ENCODE results near the gene STK33.

STK33 gene

DNA sequence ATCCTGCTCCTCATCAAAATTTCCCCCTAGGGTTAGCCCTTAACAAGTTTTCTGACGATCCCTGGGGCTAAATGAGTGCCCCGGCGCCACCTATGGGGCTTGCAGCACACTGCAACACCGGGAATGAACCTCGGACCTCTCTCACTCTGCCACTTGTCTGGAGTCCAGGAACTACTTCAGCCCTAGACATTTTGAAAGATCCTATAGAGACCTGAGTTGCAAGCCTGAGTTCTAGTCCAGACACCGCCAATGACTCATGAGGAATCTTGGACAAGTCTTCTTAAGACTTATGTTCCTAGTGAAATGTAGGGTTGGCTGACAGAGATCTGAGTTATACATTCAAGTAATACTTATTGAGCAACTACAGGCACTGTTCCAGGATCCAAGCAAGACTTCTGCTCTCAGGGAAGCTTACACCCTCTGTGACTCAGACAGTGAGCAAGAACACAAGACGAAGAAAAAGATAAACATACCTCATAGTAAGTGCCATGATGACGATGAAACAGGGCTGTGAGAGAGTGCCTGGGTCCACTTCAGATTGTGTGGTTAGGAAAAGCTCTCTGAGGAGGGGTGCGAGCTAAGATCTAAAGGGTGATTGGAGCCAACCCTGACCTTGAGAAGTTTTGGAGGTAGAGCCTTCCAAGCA is 10.2 kb upstream of the STK33 start:
- no peaks in the 10 kb centered on the region for H3K4me1 ChIP-seq (ENCODE audit: control insufficient read depth, insufficient read depth, low read length, poor library complexity, severe bottlenecking)
- no peaks in the 10 kb centered on the region for H3K36me3 ChIP-seq (ENCODE audit: control insufficient read depth, insufficient read depth, low read length)
- H3K4me3 ChIP-seq (ENCODE audit: insufficient read depth, low read depth, low read length, poor library complexity, severe bottlenecking): no peak overlapping the region
- H3K27me3 ChIP-seq (replicated peaks; ENCODE audit: control insufficient read depth, insufficient read depth, low read length, poor library complexity, severe bottlenecking): peaks cover 6% of the 10 kb centered on the region
- no peak overlapping the region for H3K27ac ChIP-seq (ENCODE audit: insufficient read depth, low read length, poor library complexity, severe bottlenecking)
- no peaks in the 10 kb centered on the region for H3K9me3 ChIP-seq (ENCODE audit: control insufficient read depth, low read length)
- no peak for DNase-seq

DNA sequence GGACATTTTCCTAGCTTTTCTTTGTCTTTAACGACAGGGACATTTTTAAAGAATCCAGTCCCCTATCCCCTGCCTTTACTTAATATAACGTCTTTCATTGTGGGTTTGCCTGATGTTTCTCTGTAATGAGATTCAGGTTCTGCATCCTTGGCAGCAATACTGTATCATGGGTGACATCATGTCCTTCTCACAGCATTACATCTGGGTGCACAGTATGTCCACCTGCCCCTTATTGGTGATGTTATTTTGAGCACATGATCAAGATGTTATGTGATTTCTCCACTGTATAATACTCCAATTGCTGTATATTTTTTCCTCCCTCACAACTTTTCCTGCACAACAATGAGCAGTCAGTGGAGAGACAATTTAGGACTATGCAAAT is 9.7 kb upstream of the STK33 start:
- no peak overlapping the region for H3K27ac ChIP-seq (ENCODE audit: insufficient read depth, low read length, poor library complexity, severe bottlenecking)
- no peak for DNase-seq
- H3K4me3 ChIP-seq (ENCODE audit: insufficient read depth, low read depth, low read length, poor library complexity, severe bottlenecking): no peak overlapping the region
- H3K4me1 ChIP-seq (ENCODE audit: control insufficient read depth, insufficient read depth, low read length, poor library complexity, severe bottlenecking): no peaks in the 10 kb centered on the region
- H3K9me3 ChIP-seq (ENCODE audit: control insufficient read depth, low read length): no peaks in the 10 kb centered on the region
- H3K27me3 ChIP-seq (replicated peaks; ENCODE audit: control insufficient read depth, insufficient read depth, low read length, poor library complexity, severe bottlenecking): peaks cover 6% of the 10 kb centered on the region
- no peaks in the 10 kb centered on the region for H3K36me3 ChIP-seq (ENCODE audit: control insufficient read depth, insufficient read depth, low read length)

DNA sequence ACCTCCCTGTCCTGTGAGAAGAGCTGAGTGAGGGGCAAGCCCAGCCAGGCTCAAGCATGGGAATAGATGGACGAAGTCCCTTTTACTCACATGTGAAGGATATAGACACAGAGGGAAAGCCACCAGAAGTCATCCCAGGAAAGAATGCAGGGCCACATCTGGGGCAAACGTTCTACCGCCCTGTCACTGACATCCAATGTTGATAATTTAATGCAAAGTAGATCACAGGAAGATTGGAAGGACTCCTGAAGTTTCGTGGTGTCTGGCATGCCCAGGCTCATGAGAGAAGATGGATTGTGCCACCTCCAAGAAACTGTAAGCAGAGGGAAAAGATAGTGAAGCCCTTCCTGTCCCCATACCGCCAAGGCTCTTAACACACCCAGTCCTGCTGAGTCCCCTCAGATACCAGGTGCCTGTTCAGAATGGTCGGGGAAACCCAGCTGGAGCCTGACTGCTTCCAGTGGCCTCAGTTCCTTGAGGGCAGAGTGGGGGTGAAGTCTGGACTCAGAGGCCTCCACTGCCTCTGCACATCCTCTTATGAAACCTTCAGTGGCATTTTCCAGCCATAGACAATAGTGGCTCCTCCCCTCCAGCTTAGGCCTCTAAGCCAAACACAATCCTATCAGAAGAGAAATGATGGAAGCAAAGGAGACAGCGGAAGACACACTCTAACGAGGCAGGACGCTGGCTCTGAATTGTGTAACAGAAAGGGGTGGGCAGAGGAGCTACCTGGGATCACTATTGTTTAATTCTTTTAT is 7.5 kb upstream of the STK33 start:
- no peak for DNase-seq
- H3K36me3 ChIP-seq (ENCODE audit: control insufficient read depth, insufficient read depth, low read length): no peaks in the 10 kb centered on the region
- H3K27me3 ChIP-seq (replicated peaks; ENCODE audit: control insufficient read depth, insufficient read depth, low read length, poor library complexity, severe bottlenecking): peaks cover 6% of the 10 kb centered on the region
- H3K4me3 ChIP-seq (ENCODE audit: insufficient read depth, low read depth, low read length, poor library complexity, severe bottlenecking): no peak overlapping the region
- H3K4me1 ChIP-seq (ENCODE audit: control insufficient read depth, insufficient read depth, low read length, poor library complexity, severe bottlenecking): no peaks in the 10 kb centered on the region
- no peaks in the 10 kb centered on the region for H3K9me3 ChIP-seq (ENCODE audit: control insufficient read depth, low read length)
- no peak overlapping the region for H3K27ac ChIP-seq (ENCODE audit: insufficient read depth, low read length, poor library complexity, severe bottlenecking)

DNA sequence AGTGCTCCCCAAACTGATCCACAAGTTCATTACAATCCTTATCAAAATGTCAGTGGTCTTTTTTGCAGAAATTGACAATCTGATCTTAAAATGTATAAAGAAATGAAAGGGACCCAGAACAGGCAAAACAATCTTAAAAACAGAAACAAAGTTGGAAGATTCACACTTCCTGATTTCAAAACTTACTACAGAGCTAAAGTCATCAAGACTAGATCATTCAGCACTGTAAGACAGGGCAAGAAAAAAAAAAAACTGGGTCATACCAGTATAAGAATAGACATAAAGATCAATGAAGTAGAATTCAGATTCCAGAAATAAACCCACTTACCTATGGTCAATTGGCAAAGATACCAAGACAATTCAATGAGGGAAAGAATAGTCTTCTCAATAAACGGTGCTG is 4.5 kb upstream of the STK33 start:
- no peak overlapping the region for H3K27ac ChIP-seq (ENCODE audit: insufficient read depth, low read length, poor library complexity, severe bottlenecking)
- H3K27me3 ChIP-seq (replicated peaks; ENCODE audit: control insufficient read depth, insufficient read depth, low read length, poor library complexity, severe bottlenecking): peaks cover 7% of the 10 kb centered on the region
- no peaks in the 10 kb centered on the region for H3K9me3 ChIP-seq (ENCODE audit: control insufficient read depth, low read length)
- H3K4me1 ChIP-seq (ENCODE audit: control insufficient read depth, insufficient read depth, low read length, poor library complexity, severe bottlenecking): no peaks in the 10 kb centered on the region
- DNase-seq: no peak
- no peaks in the 10 kb centered on the region for H3K36me3 ChIP-seq (ENCODE audit: control insufficient read depth, insufficient read depth, low read length)
- no peak overlapping the region for H3K4me3 ChIP-seq (ENCODE audit: insufficient read depth, low read depth, low read length, poor library complexity, severe bottlenecking)

DNA sequence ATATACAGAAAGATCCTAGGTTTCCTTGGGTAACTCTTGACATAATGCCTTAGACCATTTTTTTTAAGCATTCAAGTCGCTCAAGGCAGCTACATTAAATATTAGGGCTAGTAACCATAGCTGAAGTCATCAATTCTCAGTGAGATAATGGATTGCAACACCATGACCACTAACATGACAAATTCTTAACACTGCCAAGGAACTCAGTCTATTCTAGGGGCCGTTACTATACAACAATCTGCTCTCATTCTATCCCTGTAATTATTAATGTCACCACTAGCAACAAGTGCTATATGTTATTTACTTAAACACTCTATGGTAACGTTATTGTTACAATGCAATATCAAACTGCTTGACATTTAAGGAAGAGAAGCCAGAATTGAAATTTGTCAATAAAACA is 3.2 kb upstream of the STK33 start:
- Histone ChIP-seq H3K27me3 (replicated peaks; ENCODE audit: control insufficient read depth, insufficient read depth, low read length, poor library complexity, severe bottlenecking) (peaks cover 7% of the 10 kb centered on the region), H3K27ac (ENCODE audit: insufficient read depth, low read length, poor library complexity, severe bottlenecking) (no peak overlapping the region), H3K9me3 (ENCODE audit: control insufficient read depth, low read length) (no peaks in the 10 kb centered on the region), H3K4me3 (ENCODE audit: insufficient read depth, low read depth, low read length, poor library complexity, severe bottlenecking) (no peak overlapping the region), H3K36me3 (ENCODE audit: control insufficient read depth, insufficient read depth, low read length) (no peaks in the 10 kb centered on the region), H3K4me1 (ENCODE audit: control insufficient read depth, insufficient read depth, low read length, poor library complexity, severe bottlenecking) (no peaks in the 10 kb centered on the region)
- DNase-seq: no peak

DNA sequence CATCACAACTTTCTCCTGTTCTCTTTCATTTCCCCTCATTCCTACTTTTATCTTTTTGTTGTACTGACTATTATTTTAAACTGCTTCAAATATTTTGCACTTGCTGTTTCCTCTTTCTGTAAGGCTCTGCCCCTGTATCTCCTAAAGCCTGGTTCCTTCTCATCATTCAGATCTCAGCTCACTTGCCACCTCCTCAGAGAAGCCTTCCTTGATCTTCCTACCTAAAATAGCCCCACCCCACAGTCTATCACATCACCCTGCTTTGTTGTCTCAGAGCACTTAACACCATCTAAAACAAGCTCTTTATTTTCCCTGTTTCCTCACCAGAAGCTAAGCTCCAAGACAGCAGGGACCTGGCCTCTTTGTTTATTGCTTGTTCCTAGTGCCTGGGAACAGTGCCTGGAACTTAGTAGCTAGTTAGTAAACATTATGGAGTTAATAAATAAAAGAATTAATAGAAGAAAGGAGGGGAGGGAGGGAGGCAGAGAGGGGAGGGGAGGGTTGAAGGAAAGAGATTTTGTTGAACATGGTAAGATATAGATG is 2.5 kb upstream of the STK33 start:
- peaks cover 7% of the 10 kb centered on the region for H3K27me3 ChIP-seq (replicated peaks; ENCODE audit: control insufficient read depth, insufficient read depth, low read length, poor library complexity, severe bottlenecking)
- DNase-seq: no peak
- no peaks in the 10 kb centered on the region for H3K4me1 ChIP-seq (ENCODE audit: control insufficient read depth, insufficient read depth, low read length, poor library complexity, severe bottlenecking)
- H3K27ac ChIP-seq (ENCODE audit: insufficient read depth, low read length, poor library complexity, severe bottlenecking): no peak overlapping the region
- H3K9me3 ChIP-seq (ENCODE audit: control insufficient read depth, low read length): no peaks in the 10 kb centered on the region
- H3K4me3 ChIP-seq (ENCODE audit: insufficient read depth, low read depth, low read length, poor library complexity, severe bottlenecking): no peak overlapping the region
- H3K36me3 ChIP-seq (ENCODE audit: control insufficient read depth, insufficient read depth, low read length): no peaks in the 10 kb centered on the region

DNA sequence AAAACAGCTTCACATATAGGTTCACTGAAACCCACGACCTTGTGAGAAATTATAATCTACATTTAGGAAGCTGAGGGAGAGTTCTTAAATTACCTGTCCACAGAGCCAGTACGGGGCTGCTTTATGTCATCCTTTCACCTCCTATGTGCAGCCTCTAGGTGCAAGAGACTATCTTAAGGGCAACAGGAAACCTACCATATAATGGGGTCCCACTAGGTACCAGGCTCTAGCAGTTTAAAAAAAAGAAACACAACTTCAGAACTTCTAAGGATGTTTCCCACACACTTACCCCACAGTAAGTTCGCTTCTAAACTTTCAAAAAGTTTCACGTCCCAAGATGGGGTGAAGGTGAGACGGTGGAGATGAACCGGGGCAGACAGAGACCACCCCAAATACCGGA is 573 bp downstream of the STK33 start:
- Histone ChIP-seq H3K27ac (ENCODE audit: insufficient read depth, low read length, poor library complexity, severe bottlenecking) (no peak overlapping the region), H3K4me3 (ENCODE audit: insufficient read depth, low read depth, low read length, poor library complexity, severe bottlenecking) (peak overlapping the region; percentile 18)
- DNase-seq: no peak

DNA sequence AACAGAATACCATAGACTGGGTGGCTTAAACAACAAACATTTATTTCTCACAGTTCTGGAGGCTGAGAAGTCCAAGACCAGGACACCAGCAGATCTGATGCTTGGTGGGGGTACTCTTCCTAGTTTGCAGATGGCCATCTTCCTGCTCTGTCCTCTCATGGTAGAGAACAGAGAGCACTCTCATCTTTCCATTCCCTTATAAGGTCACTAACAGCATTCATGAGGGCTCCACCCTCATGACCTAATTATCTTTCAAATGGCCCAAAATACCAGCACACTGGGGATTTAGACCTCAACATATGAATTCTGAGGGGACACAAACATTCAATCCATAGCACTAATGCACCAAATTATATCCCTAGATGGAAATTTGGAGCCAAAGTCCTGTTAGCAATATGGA is 6.1 kb downstream of the STK33 start:
- H3K9me3 ChIP-seq (ENCODE audit: control insufficient read depth, low read length): no peaks in the 10 kb centered on the region
- no peaks in the 10 kb centered on the region for H3K27me3 ChIP-seq (replicated peaks; ENCODE audit: control insufficient read depth, insufficient read depth, low read length, poor library complexity, severe bottlenecking)
- H3K4me1 ChIP-seq (ENCODE audit: control insufficient read depth, insufficient read depth, low read length, poor library complexity, severe bottlenecking): no peaks in the 10 kb centered on the region
- no peak for DNase-seq
- no peak overlapping the region for H3K4me3 ChIP-seq (ENCODE audit: insufficient read depth, low read depth, low read length, poor library complexity, severe bottlenecking)
- H3K27ac ChIP-seq (ENCODE audit: insufficient read depth, low read length, poor library complexity, severe bottlenecking): no peak overlapping the region
- H3K36me3 ChIP-seq (ENCODE audit: control insufficient read depth, insufficient read depth, low read length): no peaks in the 10 kb centered on the region

More for the DNA sequence above, 573 bp downstream of the STK33 start:
- H3K27me3 ChIP-seq (replicated peaks; ENCODE audit: control insufficient read depth, insufficient read depth, low read length, poor library complexity, severe bottlenecking): peaks cover 7% of the 10 kb centered on the region
- H3K4me1 ChIP-seq (ENCODE audit: control insufficient read depth, insufficient read depth, low read length, poor library complexity, severe bottlenecking): no peaks in the 10 kb centered on the region
- H3K36me3 ChIP-seq (ENCODE audit: control insufficient read depth, insufficient read depth, low read length): no peaks in the 10 kb centered on the region
- no peaks in the 10 kb centered on the region for H3K9me3 ChIP-seq (ENCODE audit: control insufficient read depth, low read length)

DNA sequence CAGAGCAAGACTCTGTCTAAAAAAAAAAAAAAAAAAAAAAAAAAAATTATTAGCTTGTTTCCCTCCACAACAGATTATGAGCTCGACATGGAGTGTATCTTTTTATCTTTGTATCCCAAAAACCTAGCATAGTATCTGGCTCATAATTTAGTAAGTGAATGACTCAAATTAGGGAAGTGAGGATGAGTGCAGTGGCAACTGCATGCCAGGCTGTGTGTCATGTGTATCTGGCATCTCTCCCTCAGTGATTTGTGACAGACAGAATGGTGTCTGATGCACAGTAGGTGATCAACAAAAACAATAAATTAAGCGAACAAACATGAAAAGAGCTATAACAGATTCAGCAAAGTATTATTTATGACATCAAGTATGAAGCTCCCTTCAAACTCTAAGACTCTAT is 7.2 kb downstream of the STK33 start:
- no peak for DNase-seq
- Histone ChIP-seq H3K27me3 (replicated peaks; ENCODE audit: control insufficient read depth, insufficient read depth, low read length, poor library complexity, severe bottlenecking) (no peaks in the 10 kb centered on the region), H3K4me1 (ENCODE audit: control insufficient read depth, insufficient read depth, low read length, poor library complexity, severe bottlenecking) (no peaks in the 10 kb centered on the region), H3K9me3 (ENCODE audit: control insufficient read depth, low read length) (no peaks in the 10 kb centered on the region), H3K27ac (ENCODE audit: insufficient read depth, low read length, poor library complexity, severe bottlenecking) (no peak overlapping the region), H3K36me3 (ENCODE audit: control insufficient read depth, insufficient read depth, low read length) (no peaks in the 10 kb centered on the region), H3K4me3 (ENCODE audit: insufficient read depth, low read depth, low read length, poor library complexity, severe bottlenecking) (no peak overlapping the region)

DNA sequence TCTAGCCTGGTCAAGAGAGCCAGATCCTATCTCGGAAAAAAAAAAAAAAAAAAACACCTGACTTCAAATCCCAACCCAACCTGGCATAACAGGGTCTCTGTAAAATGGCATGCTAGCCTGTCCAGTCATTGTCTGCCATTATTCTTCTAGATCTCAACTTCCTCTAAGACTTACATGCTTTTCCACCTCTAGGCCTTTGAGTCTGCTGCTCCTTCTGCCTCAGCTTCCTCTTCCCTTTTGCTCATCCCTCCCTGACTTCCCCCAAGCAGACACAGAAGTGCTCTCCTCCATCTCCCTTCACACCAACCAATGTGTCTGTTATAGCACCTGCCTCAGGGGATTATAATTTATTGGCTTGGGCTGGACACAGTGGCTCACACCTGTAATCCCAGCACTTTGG is 7.8 kb downstream of the STK33 start:
- no peak overlapping the region for H3K27ac ChIP-seq (ENCODE audit: insufficient read depth, low read length, poor library complexity, severe bottlenecking)
- H3K9me3 ChIP-seq (ENCODE audit: control insufficient read depth, low read length): no peaks in the 10 kb centered on the region
- H3K27me3 ChIP-seq (replicated peaks; ENCODE audit: control insufficient read depth, insufficient read depth, low read length, poor library complexity, severe bottlenecking): no peaks in the 10 kb centered on the region
- H3K4me1 ChIP-seq (ENCODE audit: control insufficient read depth, insufficient read depth, low read length, poor library complexity, severe bottlenecking): no peaks in the 10 kb centered on the region
- H3K4me3 ChIP-seq (ENCODE audit: insufficient read depth, low read depth, low read length, poor library complexity, severe bottlenecking): no peak overlapping the region
- no peaks in the 10 kb centered on the region for H3K36me3 ChIP-seq (ENCODE audit: control insufficient read depth, insufficient read depth, low read length)
- no peak for DNase-seq
